Immature natural killer cell (primary cell): ENCODE data around the gene KCNMA1. TPM values are rescaled to one million over a fixed set of nuclear protein-coding genes. Genes with fewer than 3 reads are reported as not detected.

ENCODE experiments used
- DNase-seq, 3 donors: peaks; one replicate each; pipeline ENCODE4 v3.0.0; 2022; ENCODE audit warnings: mixed read lengths in 1 of 3
- H3K27ac Mint-ChIP-seq, 6 donors: one replicate each; pipeline ENCODE4 v1.8.0; 2020; ENCODE audit warnings: mixed read lengths in 6 of 6, mild to moderate bottlenecking in 5 of 6, inconsistent platforms in 4 of 6, moderate library complexity in 3 of 6
- H3K27me3 Mint-ChIP-seq, 3 donors: one replicate each; pipeline ENCODE4 v1.8.0; 2020 to 2021; ENCODE audit warnings: low read depth in 3 of 3, mild to moderate bottlenecking in 3 of 3, mixed read lengths in 3 of 3, moderate library complexity in 3 of 3, inconsistent platforms in 1 of 3
- H3K36me3 Mint-ChIP-seq, 3 donors: one replicate each; pipeline ENCODE4 v1.8.0; 2020; ENCODE audit warnings: mixed read lengths in 3 of 3, inconsistent platforms in 2 of 3, mild to moderate bottlenecking in 2 of 3
- H3K4me1 Mint-ChIP-seq, 2 donors: one replicate each; pipeline ENCODE4 v1.8.0; 2020; ENCODE audit warnings: inconsistent platforms in 2 of 2, mild to moderate bottlenecking in 2 of 2, mixed read lengths in 2 of 2, moderate library complexity in 1 of 2
- H3K4me3 Mint-ChIP-seq, 5 donors: one replicate each; pipeline ENCODE4 v1.8.0; 2020; ENCODE audit warnings: mild to moderate bottlenecking in 5 of 5, mixed read lengths in 5 of 5, inconsistent platforms in 3 of 5, moderate library complexity in 3 of 5
- H3K9me3 Mint-ChIP-seq, 6 donors: one replicate each; pipeline ENCODE4 v1.8.0; 2020; ENCODE audit warnings: mild to moderate bottlenecking in 6 of 6, mixed read lengths in 6 of 6, inconsistent platforms in 4 of 6, moderate library complexity in 3 of 6
- polyA plus RNA-seq, 3 donors: library from polyadenylated mRNA; unstranded; fragments of 300-500 nt; fragmentation: Illumina TruSeq; gene quantifications; one replicate each; pipeline ENCODE4 v1.2.3, GENCODE V29; 2021

Gene KCNMA1
- polyA plus RNA-seq, 3 donors from 2014 or later = not detected

- no peaks in the 10 kb centered on the region for H3K4me1 Mint-ChIP-seq
- no peak overlapping the region for H3K4me3 Mint-ChIP-seq
- H3K36me3 Mint-ChIP-seq = no peaks in the 10 kb centered on the region
- H3K27ac Mint-ChIP-seq = no peak overlapping the region
- H3K27me3 Mint-ChIP-seq = peaks cover 0 to 12% (median 2%) of the 10 kb centered on the region in 3 donors
- no peaks in the 10 kb centered on the region for H3K9me3 Mint-ChIP-seq
- no peak for DNase-seq
Observed at GRCh38 chr10:76977046-76977445, 660.6 kb downstream of the KCNMA1 start.

- Mint-ChIP-seq H3K27ac (no peak overlapping the region), H3K9me3 (no peaks in the 10 kb centered on the region), H3K4me1 (no peaks in the 10 kb centered on the region), H3K27me3 (peaks cover 0 to 9% (median 2%) of the 10 kb centered on the region in 3 donors), H3K4me3 (no peak overlapping the region), H3K36me3 (no peaks in the 10 kb centered on the region)
- DNase-seq = no peak
Observed at GRCh38 chr10:76976142-76976541, 661.5 kb downstream of the KCNMA1 start.

GRCh38 chr10:76975126-76975525 lies 662.5 kb downstream of the KCNMA1 start:
- H3K36me3 Mint-ChIP-seq = no peaks in the 10 kb centered on the region
- H3K4me1 Mint-ChIP-seq = no peaks in the 10 kb centered on the region
- peaks cover 0 to 9% (median 0%) of the 10 kb centered on the region in 3 donors for H3K27me3 Mint-ChIP-seq
- H3K27ac Mint-ChIP-seq = no peak overlapping the region
- H3K4me3 Mint-ChIP-seq = no peak overlapping the region
- DNase-seq = no peak
- no peaks in the 10 kb centered on the region for H3K9me3 Mint-ChIP-seq

GRCh38 chr10:76974017-76974691 lies 663.5 kb downstream of the KCNMA1 start:
- Mint-ChIP-seq H3K27ac (no peak overlapping the region), H3K27me3 (peaks cover 0 to 9% (median 0%) of the 10 kb centered on the region in 3 donors), H3K36me3 (no peaks in the 10 kb centered on the region), H3K4me3 (no peak overlapping the region), H3K4me1 (no peaks in the 10 kb centered on the region), H3K9me3 (no peaks in the 10 kb centered on the region)
- no peak for DNase-seq

GRCh38 chr10:76973091-76974016 lies 664.3 kb downstream of the KCNMA1 start:
- Mint-ChIP-seq H3K27me3 (peaks cover 0 to 9% (median 2%) of the 10 kb centered on the region in 3 donors), H3K4me3 (no peak overlapping the region), H3K27ac (no peak overlapping the region), H3K36me3 (no peaks in the 10 kb centered on the region), H3K9me3 (no peaks in the 10 kb centered on the region), H3K4me1 (no peaks in the 10 kb centered on the region)
- no peak for DNase-seq

- Mint-ChIP-seq H3K27ac (no peak overlapping the region), H3K4me3 (no peak overlapping the region), H3K9me3 (no peaks in the 10 kb centered on the region), H3K27me3 (peaks cover 0 to 8% (median 2%) of the 10 kb centered on the region in 3 donors), H3K36me3 (no peaks in the 10 kb centered on the region), H3K4me1 (no peaks in the 10 kb centered on the region)
- no peak for DNase-seq
Observed at GRCh38 chr10:76972541-76972940, 665.1 kb downstream of the KCNMA1 start.

- Mint-ChIP-seq H3K9me3 (no peaks in the 10 kb centered on the region), H3K36me3 (no peaks in the 10 kb centered on the region), H3K4me3 (no peak overlapping the region), H3K27me3 (peaks cover 0 to 5% (median 2%) of the 10 kb centered on the region in 3 donors), H3K4me1 (no peaks in the 10 kb centered on the region), H3K27ac (no peak overlapping the region)
- DNase-seq = no peak
Observed at GRCh38 chr10:76971547-76972170, 665.9 kb downstream of the KCNMA1 start.

- Mint-ChIP-seq H3K4me1 (no peaks in the 10 kb centered on the region), H3K27me3 (peaks cover 0 to 5% (median 2%) of the 10 kb centered on the region in 3 donors), H3K27ac (no peak overlapping the region), H3K9me3 (no peaks in the 10 kb centered on the region), H3K36me3 (no peaks in the 10 kb centered on the region), H3K4me3 (no peak overlapping the region)
- DNase-seq = no peak
Observed at GRCh38 chr10:76970711-76971519, 666.7 kb downstream of the KCNMA1 start.

- no peaks in the 10 kb centered on the region for H3K4me1 Mint-ChIP-seq
- no peak for DNase-seq
- no peak overlapping the region for H3K4me3 Mint-ChIP-seq
- no peaks in the 10 kb centered on the region for H3K9me3 Mint-ChIP-seq
- peaks cover 0 to 2% (median 0%) of the 10 kb centered on the region in 3 donors for H3K27me3 Mint-ChIP-seq
- no peaks in the 10 kb centered on the region for H3K36me3 Mint-ChIP-seq
- no peak overlapping the region for H3K27ac Mint-ChIP-seq
Observed at GRCh38 chr10:76969366-76969948, 668.2 kb downstream of the KCNMA1 start.

GRCh38 chr10:76968483-76968882 lies 669.1 kb downstream of the KCNMA1 start:
- Mint-ChIP-seq H3K36me3 (no peaks in the 10 kb centered on the region), H3K4me1 (no peaks in the 10 kb centered on the region), H3K27ac (no peak overlapping the region), H3K27me3 (peaks cover 0 to 2% (median 0%) of the 10 kb centered on the region in 3 donors), H3K9me3 (no peaks in the 10 kb centered on the region), H3K4me3 (no peak overlapping the region)
- DNase-seq = no peak

- Mint-ChIP-seq H3K4me3 (no peak overlapping the region), H3K27ac (no peak overlapping the region), H3K9me3 (no peaks in the 10 kb centered on the region), H3K4me1 (no peaks in the 10 kb centered on the region), H3K36me3 (no peaks in the 10 kb centered on the region), H3K27me3 (no peaks in the 10 kb centered on the region)
- no peak for DNase-seq
Observed at GRCh38 chr10:76962851-76963250, 674.8 kb downstream of the KCNMA1 start.

GRCh38 chr10:76961841-76962240 lies 675.8 kb downstream of the KCNMA1 start:
- Mint-ChIP-seq H3K27me3 (peaks cover 0 to 3% (median 0%) of the 10 kb centered on the region in 3 donors), H3K9me3 (no peaks in the 10 kb centered on the region), H3K4me3 (no peak overlapping the region), H3K36me3 (no peaks in the 10 kb centered on the region), H3K4me1 (no peaks in the 10 kb centered on the region), H3K27ac (no peak overlapping the region)
- DNase-seq = no peak

GRCh38 chr10:76959111-76959510 lies 678.5 kb downstream of the KCNMA1 start:
- no peak overlapping the region for H3K27ac Mint-ChIP-seq
- H3K4me1 Mint-ChIP-seq = no peaks in the 10 kb centered on the region
- H3K9me3 Mint-ChIP-seq = no peaks in the 10 kb centered on the region
- no peak overlapping the region for H3K4me3 Mint-ChIP-seq
- no peaks in the 10 kb centered on the region for H3K36me3 Mint-ChIP-seq
- peaks cover 0 to 3% (median 0%) of the 10 kb centered on the region in 3 donors for H3K27me3 Mint-ChIP-seq
- no peak for DNase-seq
